Measurements from ENCODE around the gene CCDC97. TPM values are rescaled to one million over a fixed set of nuclear protein-coding genes. Genes with fewer than 3 reads are reported as not detected.
A peak's percentile ranks its signal among the peaks of the same experiment; 100 is the strongest.

Gene CCDC97
- total RNA-seq, 1 donor, result 9.0 TPM

- Histone ChIP-seq H3K4me2 (ENCODE audit: insufficient read depth, low read length) (no peak overlapping the region), H3K36me3 (ENCODE audit: insufficient read depth, low read length) (peaks cover 49% of the 10 kb centered on the region), H3K27me3 (ENCODE audit: insufficient read depth, low read length) (no peaks in the 10 kb centered on the region), H3K9me3 (ENCODE audit: low read depth, low read length) (no peaks in the 10 kb centered on the region), H3K27ac (ENCODE audit: low read depth, low read length) (peak overlapping the region; percentile 29), H4K20me1 (ENCODE audit: insufficient read depth, low read length) (peaks cover 24% of the 10 kb centered on the region), H3K4me3 (ENCODE audit: insufficient read depth, low read length) (no peak overlapping the region), H3K4me1 (ENCODE audit: insufficient read depth, low read length) (peaks cover 42% of the 10 kb centered on the region), H3K79me2 (ENCODE audit: insufficient read depth, low read length) (peaks cover 12% of the 10 kb centered on the region), H2AFZ (ENCODE audit: low read length) (no peak overlapping the region)
- DNase-seq (ENCODE audit: insufficient read length, low spot score, missing footprints), result peak; percentile 60
- TF ChIP-seq CTCF (IDR thresholded peaks at IDR 0.05; ENCODE audit: extremely low read depth, low read depth, low read length), result no peak
These were observed 10.6 kb downstream of the CCDC97 start for GRCh38 chr19:41320568-41320967.

GRCh38 chr19:41321204-41321599 lies 11.2 kb downstream of the CCDC97 start:
- DNase-seq (ENCODE audit: insufficient read length, low spot score, missing footprints), result peak; percentile 76
- TF ChIP-seq CTCF (IDR thresholded peaks at IDR 0.05; ENCODE audit: extremely low read depth, low read depth, low read length), result no peak
- H4K20me1 ChIP-seq (ENCODE audit: insufficient read depth, low read length), result peaks cover 19% of the 10 kb centered on the region
- H3K4me3 ChIP-seq (ENCODE audit: insufficient read depth, low read length), result no peak overlapping the region
- H3K4me2 ChIP-seq (ENCODE audit: insufficient read depth, low read length), result no peak overlapping the region
- peaks cover 9% of the 10 kb centered on the region for H3K79me2 ChIP-seq (ENCODE audit: insufficient read depth, low read length)
- H2AFZ ChIP-seq (ENCODE audit: low read length), result no peak overlapping the region
- no peaks in the 10 kb centered on the region for H3K9me3 ChIP-seq (ENCODE audit: low read depth, low read length)
- H3K27ac ChIP-seq (ENCODE audit: low read depth, low read length), result peak overlapping the region; percentile 100
- H3K4me1 ChIP-seq (ENCODE audit: insufficient read depth, low read length), result peaks cover 49% of the 10 kb centered on the region
- H3K27me3 ChIP-seq (ENCODE audit: insufficient read depth, low read length), result no peaks in the 10 kb centered on the region
- H3K36me3 ChIP-seq (ENCODE audit: insufficient read depth, low read length), result peaks cover 42% of the 10 kb centered on the region

GRCh38 chr19:41321600-41322270 lies 11.8 kb downstream of the CCDC97 start:
- TF ChIP-seq CTCF (IDR thresholded peaks at IDR 0.05; ENCODE audit: extremely low read depth, low read depth, low read length), result peak; percentile 91
- Histone ChIP-seq H3K4me1 (ENCODE audit: insufficient read depth, low read length) (peaks cover 54% of the 10 kb centered on the region), H3K4me3 (ENCODE audit: insufficient read depth, low read length) (no peak overlapping the region), H3K79me2 (ENCODE audit: insufficient read depth, low read length) (peaks cover 4% of the 10 kb centered on the region), H3K9me3 (ENCODE audit: low read depth, low read length) (no peaks in the 10 kb centered on the region), H3K27ac (ENCODE audit: low read depth, low read length) (peak overlapping the region; percentile 100), H3K36me3 (ENCODE audit: insufficient read depth, low read length) (peaks cover 37% of the 10 kb centered on the region), H3K27me3 (ENCODE audit: insufficient read depth, low read length) (no peaks in the 10 kb centered on the region), H3K4me2 (ENCODE audit: insufficient read depth, low read length) (no peak overlapping the region), H2AFZ (ENCODE audit: low read length) (no peak overlapping the region), H4K20me1 (ENCODE audit: insufficient read depth, low read length) (peaks cover 18% of the 10 kb centered on the region)
- DNase-seq (ENCODE audit: insufficient read length, low spot score, missing footprints), result peak; percentile 99

GRCh38 chr19:41322451-41322850 lies 12.5 kb downstream of the CCDC97 start:
- Histone ChIP-seq H3K4me1 (ENCODE audit: insufficient read depth, low read length) (peaks cover 61% of the 10 kb centered on the region), H3K36me3 (ENCODE audit: insufficient read depth, low read length) (peaks cover 30% of the 10 kb centered on the region)

More at GRCh38 chr19:41322451-41322850, 12.5 kb downstream of the CCDC97 start:
- Histone ChIP-seq H3K4me3 (ENCODE audit: insufficient read depth, low read length) (no peak overlapping the region), H2AFZ (ENCODE audit: low read length) (no peak overlapping the region), H3K79me2 (ENCODE audit: insufficient read depth, low read length) (peaks cover 7% of the 10 kb centered on the region), H4K20me1 (ENCODE audit: insufficient read depth, low read length) (peaks cover 18% of the 10 kb centered on the region), H3K4me2 (ENCODE audit: insufficient read depth, low read length) (peak overlapping the region; percentile 75), H3K27me3 (ENCODE audit: insufficient read depth, low read length) (no peaks in the 10 kb centered on the region), H3K9me3 (ENCODE audit: low read depth, low read length) (no peaks in the 10 kb centered on the region), H3K27ac (ENCODE audit: low read depth, low read length) (peak overlapping the region; percentile 100)
- DNase-seq (ENCODE audit: insufficient read length, low spot score, missing footprints), result peak; percentile 52
- TF ChIP-seq CTCF (IDR thresholded peaks at IDR 0.05; ENCODE audit: extremely low read depth, low read depth, low read length), result no peak
